ENCODE data around the gene NOA1.
A peak's percentile ranks its signal among the peaks of the same experiment; 100 is the strongest.
"Not testable (repeated sequence)": the region's sequence is repeated elsewhere in the genome, so short reads cannot be mapped to it uniquely, and the experiment has no call there.

Gene NOA1

GRCh38 chr4:56931924-56932323 is 45.5 kb downstream of the NOA1 start:
- peak in 1 of 2 donors; percentile 50 for ATAC-seq (replicated peaks)
- H3K27me3 Mint-ChIP-seq = no peaks in the 10 kb centered on the region
- peak overlapping the region; percentile 25 for H3K27ac Mint-ChIP-seq
- no peak overlapping the region for H3K4me3 Mint-ChIP-seq
- DNase-seq = no peak
- no peaks in the 10 kb centered on the region for H3K9me3 Mint-ChIP-seq
- H3K36me3 Mint-ChIP-seq = peaks cover 25 to 34% of the 10 kb centered on the region in 2 donors
- H3K4me1 Mint-ChIP-seq = peaks cover 13 to 16% of the 10 kb centered on the region in 2 donors

GRCh38 chr4:56930638-56931037 is 46.8 kb downstream of the NOA1 start:
- no peak for DNase-seq
- Mint-ChIP-seq H3K9me3 (no peaks in the 10 kb centered on the region), H3K27me3 (no peaks in the 10 kb centered on the region), H3K27ac (no peak overlapping the region), H3K4me3 (no peak overlapping the region), H3K4me1 (peaks cover 13 to 16% of the 10 kb centered on the region in 2 donors), H3K36me3 (peaks cover 22 to 36% of the 10 kb centered on the region in 2 donors)
- ATAC-seq (replicated peaks) = no peak

DNA sequence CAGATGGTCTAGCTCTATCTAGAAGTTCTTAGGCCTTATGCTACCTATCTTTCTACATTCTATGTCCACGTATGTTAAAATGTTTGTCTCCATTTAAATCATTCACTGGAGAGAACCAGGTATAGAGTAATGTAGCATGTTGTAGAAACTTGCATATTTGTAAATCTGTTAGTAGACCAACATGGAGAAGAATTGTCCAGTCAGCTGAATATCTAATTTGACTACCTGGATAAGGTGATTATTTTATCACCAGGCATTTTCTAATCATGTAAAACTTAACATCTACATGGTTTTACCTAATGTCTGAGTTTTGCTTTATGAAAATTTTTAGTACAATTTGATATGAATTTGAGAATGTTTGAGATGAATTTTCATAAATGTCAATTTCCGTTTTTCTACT is 50.2 kb downstream of the NOA1 start:
- Mint-ChIP-seq H3K9me3 (no peaks in the 10 kb centered on the region), H3K4me3 (no peak overlapping the region), H3K4me1 (peaks cover 13 to 16% of the 10 kb centered on the region in 2 donors), H3K36me3 (peaks cover 26 to 36% of the 10 kb centered on the region in 2 donors), H3K27me3 (no peaks in the 10 kb centered on the region), H3K27ac (no peak overlapping the region)
- DNase-seq (no peak), ATAC-seq (replicated peaks) (no peak)

GRCh38 chr4:56914977-56915376 is 62.4 kb downstream of the NOA1 start:
- not testable (repeated sequence) for H3K9me3 Mint-ChIP-seq; DNase-seq; H3K27me3 Mint-ChIP-seq; H3K27ac Mint-ChIP-seq; H3K4me3 Mint-ChIP-seq; ATAC-seq (replicated peaks)
- Mint-ChIP-seq H3K36me3 (peaks cover 9 to 14% of the 10 kb centered on the region in 2 donors), H3K4me1 (peaks cover 26 to 49% of the 10 kb centered on the region in 2 donors)

DNA sequence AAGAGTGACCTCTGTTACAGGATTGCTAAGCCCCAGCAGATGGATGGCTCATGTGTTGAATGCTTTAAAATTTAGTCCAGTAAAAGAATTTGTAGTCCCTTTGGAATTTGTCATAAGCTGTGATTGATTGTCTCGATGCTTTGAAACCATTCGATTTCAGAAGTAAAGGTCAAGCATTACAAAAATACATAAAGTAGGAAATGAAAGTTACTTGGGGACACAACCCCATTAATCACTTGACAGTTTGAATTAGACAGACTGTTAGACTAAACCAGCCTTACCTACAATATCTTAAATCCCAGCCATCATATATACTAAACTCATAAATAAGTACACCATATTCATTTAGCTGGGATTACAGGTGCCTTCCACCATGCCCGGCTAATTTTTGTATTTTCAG is 63.1 kb downstream of the NOA1 start:
- no peaks in the 10 kb centered on the region for H3K9me3 Mint-ChIP-seq
- ATAC-seq (replicated peaks) (peak; percentile 59 to 68), DNase-seq (no peak)
- H3K27ac Mint-ChIP-seq = no peak overlapping the region
- H3K4me3 Mint-ChIP-seq = peak overlapping the region in 1 of 2 donors; percentile 37
- H3K4me1 Mint-ChIP-seq = peaks cover 27 to 53% of the 10 kb centered on the region in 2 donors
- H3K27me3 Mint-ChIP-seq = no peaks in the 10 kb centered on the region
- H3K36me3 Mint-ChIP-seq = peaks cover 8 to 13% of the 10 kb centered on the region in 2 donors
